HAP-1 (cell line): Measurements from ENCODE around the gene MAST2.

Experiments used
- DNase-seq, 2 experiments: peaks; one replicate each; pipeline ENCODE4 v3.0.0-alpha.2; 2016 to 2020; ENCODE audit warnings: low spot score in 2 of 2
- H3K27me3 ChIP-seq: fragments of 250-450 bp; sonication (Bioruptor Pico); 2 replicates; pipeline ENCODE4 v1.5.1; 2020; ENCODE audit warnings: low read depth, mild to moderate bottlenecking, moderate library complexity
- H3K36me3 ChIP-seq: fragments of 250-450 bp; sonication (Bioruptor Pico); replicated peaks from 2 replicates; pipeline ENCODE4 v1.5.1; 2020; ENCODE audit warnings: mild to moderate bottlenecking
- H3K4me1 ChIP-seq: fragments of 250-450 bp; sonication (Bioruptor Pico); 2 replicates; pipeline ENCODE4 v1.5.1; 2020; ENCODE audit warnings: mild to moderate bottlenecking
- H3K4me3 ChIP-seq: fragments of 250-450 bp; sonication (Bioruptor Pico); 2 replicates; pipeline ENCODE4 v1.5.1; 2020; ENCODE audit warnings: mild to moderate bottlenecking, moderate library complexity
- H3K9me3 ChIP-seq: fragments of 250-450 bp; sonication (Bioruptor Pico); 2 replicates; pipeline ENCODE4 v1.5.1; 2020; ENCODE audit warnings: mild to moderate bottlenecking, moderate library complexity
- in situ Hi-C: fragments of 300-500 bp; cut with MboI; formaldehyde crosslinking; loops from 3 replicates; pipeline ENCODE4 v1.14.3; 2020; ENCODE audit warnings: low sequenced_read_pairs, inconsistent platforms, mixed read lengths

Gene MAST2

DNA sequence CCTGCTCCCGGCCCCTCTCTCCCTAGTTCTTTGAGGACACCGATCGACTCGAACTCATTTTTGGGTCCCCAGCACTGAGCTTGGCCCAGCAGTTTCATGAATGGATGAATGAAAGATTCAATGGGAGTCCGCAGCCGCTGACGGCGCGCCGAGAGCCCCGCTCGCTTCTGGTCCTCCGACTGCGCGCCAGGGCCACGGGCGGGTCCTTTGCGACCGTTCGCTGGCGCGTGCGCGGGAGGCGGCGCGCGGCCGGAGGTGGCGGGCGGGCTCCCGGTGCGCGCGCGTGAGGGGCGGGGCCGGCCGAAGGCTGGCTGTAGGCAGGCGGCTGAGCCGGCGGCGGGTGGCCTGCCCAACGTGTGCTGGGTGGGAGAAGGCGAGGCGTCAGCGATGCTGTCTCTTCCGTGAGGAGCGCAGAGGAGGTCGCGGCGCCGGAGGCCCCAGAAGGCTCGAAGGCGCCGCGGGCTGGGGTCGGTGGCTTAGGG is at the start of gene MAST2:
Gene MAST2 (plus strand): TSS at position 314 of the 482 bp plus-strand sequence. CDS start 284 bp downstream, outside the sequence.
- Histone ChIP-seq H3K27me3 (no peaks in the 10 kb centered on the region), H3K9me3 (no peaks in the 10 kb centered on the region), H3K4me1 (peaks cover 18% of the 10 kb centered on the region), H3K36me3 (peaks cover 20% of the 10 kb centered on the region), H3K4me3 (peak within 1 kb of the TSS; percentile 67)
- in situ Hi-C loops: no loop called here
- peak; percentile 86 to 93 for DNase-seq

DNA sequence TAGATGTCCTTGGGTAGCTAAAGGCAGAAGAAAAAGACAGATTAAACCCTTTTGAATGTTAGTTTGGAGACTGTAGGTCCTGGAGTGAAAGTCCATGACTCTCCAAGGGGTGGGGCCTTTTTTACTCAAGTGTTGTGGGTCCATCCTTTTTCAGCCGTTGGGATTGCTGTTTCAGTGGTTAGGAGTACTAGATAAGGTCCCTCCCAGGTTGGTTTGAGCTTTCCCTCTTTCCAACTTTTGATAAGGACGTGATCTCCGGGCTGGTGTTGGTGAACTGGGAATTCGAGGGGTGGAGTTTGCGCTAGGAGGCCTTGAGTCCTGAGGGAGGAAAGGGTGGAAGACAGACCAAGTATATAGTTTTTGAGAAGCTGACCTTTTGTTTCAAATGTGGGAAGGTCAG is 47.7 kb upstream of the MAST2 start:
- no peaks in the 10 kb centered on the region for H3K36me3 ChIP-seq
- H3K4me3 ChIP-seq: no peak overlapping the region
- H3K9me3 ChIP-seq: peaks cover 14% of the 10 kb centered on the region
- DNase-seq: no peak
- in situ Hi-C loops: no loop called here
- peaks cover 6% of the 10 kb centered on the region; the same call in 1 of the 2 replicates for H3K4me1 ChIP-seq
- no peaks in the 10 kb centered on the region for H3K27me3 ChIP-seq

DNA sequence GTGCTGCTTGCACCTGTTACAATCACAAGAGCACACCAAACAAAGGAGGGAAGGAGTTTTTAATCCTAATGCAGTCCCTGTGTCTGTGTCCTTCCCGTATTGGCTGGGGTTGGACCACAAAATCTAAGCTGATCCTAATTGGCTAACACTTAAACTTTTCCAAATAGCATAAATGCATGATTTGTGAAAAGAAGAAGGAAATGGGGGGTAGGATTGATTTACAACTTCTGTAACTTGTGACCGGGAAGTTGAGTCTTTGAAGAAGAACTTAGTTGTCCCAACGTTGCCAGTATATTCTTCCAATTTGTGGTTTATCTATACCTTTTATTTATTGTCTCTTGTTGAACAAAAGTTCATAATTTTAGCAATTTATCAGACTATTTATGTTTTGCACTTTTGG is 41.1 kb upstream of the MAST2 start:
- Histone ChIP-seq H3K4me1 (no peaks in the 10 kb centered on the region), H3K9me3 (0 out of 2 replicates have a peak, but pooled peaks cover 2% of the 10 kb centered on the region), H3K36me3 (no peaks in the 10 kb centered on the region), H3K4me3 (no peak overlapping the region), H3K27me3 (no peaks in the 10 kb centered on the region)
- in situ Hi-C loops: no loop called here
- no peak for DNase-seq

DNA sequence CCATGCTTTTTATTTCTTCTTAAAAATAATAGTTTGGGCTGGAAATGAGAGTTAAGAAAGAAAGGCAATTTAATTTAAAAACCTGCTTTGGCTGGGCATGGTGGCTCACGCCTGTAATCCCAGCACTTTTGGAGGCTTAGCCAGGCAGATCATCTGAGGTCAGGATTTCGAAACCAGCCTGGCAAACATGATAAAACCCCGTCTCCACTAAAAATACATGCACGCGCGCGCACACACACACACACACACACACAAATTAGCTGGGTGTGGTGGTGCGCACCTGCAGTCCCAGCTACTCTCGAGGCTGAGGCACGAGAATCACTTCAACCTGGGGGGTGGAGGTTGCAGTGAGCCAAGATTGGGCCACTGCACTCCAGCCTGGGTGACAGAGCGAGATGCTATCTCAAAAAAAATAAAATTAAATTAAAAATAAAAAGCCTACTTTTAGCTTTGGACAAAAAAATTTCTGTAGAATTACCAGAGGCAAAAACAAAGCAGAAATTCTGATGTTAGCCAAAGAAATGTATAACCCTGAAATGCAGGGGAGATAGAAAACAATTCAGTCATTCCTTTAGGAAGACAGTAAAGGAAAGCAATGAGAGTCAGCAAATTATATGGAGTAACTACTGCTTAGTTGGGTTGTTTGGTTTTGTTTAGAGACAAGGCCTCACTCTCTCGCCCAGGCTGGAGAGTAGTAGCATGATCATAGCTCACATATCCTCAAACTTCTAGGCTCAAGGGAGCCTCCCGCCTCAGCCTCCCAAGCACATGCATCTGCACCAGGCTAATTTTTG is 37.2 kb upstream of the MAST2 start:
- DNase-seq: no peak
- H3K4me3 ChIP-seq: no peak overlapping the region
- no peaks in the 10 kb centered on the region for H3K36me3 ChIP-seq
- H3K9me3 ChIP-seq: 0 out of 2 replicates have a peak, but pooled peaks cover 2% of the 10 kb centered on the region
- no peaks in the 10 kb centered on the region for H3K4me1 ChIP-seq
- in situ Hi-C loops: no loop called here
- H3K27me3 ChIP-seq: no peaks in the 10 kb centered on the region

DNA sequence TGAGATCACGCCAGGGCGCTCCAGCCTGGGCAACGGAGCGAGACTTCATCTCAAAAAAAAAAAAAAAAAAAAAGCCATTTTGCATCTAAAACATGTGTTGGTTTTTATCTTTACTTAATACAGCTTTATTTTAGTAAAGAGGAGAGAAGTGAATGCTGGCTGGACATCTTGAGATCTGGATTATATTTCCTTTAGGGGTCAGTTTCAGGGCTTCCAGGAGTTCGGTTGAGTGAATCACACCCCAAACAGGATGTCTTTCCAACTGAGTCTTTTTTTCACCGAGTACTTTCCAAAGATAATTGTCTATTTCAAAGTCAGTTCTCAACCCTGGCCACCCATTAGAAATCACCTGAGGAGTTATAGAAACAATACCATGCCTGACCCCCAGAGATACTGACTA is 36.4 kb upstream of the MAST2 start:
- H3K36me3 ChIP-seq: no peaks in the 10 kb centered on the region
- H3K9me3 ChIP-seq: no peaks in the 10 kb centered on the region
- in situ Hi-C loops: no loop called here
- no peak for DNase-seq
- H3K4me3 ChIP-seq: no peak overlapping the region
- no peaks in the 10 kb centered on the region for H3K4me1 ChIP-seq
- H3K27me3 ChIP-seq: no peaks in the 10 kb centered on the region

DNA sequence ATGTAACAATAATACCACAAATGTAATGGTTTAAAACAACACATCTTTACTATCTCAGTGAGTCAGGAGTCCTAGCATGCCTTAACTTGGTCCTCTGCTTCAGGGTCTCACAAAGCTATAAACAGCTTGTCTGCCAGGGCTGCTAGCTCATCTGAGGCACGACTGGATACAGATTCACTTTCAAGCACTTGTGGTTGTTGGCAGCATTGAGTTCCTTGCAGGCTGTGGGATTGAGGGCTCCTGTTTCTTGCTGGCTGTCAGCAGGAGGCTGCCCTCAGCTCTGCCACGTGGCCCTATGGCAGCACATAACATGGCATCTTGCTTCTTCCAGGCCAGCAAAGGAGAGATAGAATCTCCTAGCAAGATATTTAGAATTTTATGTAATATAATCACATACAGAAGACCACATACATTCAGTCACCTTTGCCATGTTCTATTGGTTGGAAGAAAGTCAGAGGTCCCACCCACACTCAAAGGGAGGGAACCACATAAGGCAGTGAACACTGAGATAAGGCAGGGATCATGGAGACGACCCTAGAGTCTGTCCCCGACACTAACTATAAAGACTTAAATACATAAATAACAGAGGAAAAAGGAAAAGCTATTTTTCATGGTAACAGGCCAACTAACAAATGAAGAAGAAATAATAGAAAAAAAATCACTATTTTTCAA is 34.0 kb upstream of the MAST2 start:
- H3K36me3 ChIP-seq: no peaks in the 10 kb centered on the region

DNA sequence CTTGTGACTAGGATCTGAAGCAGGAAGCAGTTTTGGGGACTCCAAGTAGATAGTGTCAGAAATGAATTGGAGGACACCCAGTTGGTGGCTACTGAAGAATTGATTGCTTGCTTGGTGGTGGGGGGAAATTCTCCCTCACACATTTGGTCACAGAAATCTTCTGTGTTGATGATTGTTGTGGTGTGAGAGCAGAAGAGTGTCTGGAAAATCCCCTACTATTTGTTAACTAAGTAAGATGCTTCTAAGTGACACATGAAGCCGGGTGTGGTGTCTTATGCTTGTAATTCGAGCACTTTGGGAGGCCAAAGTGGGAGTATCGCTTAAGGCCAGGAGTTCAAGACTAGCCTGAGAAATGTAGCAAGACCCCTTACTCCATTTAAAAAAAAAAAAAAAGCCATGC is 30.4 kb upstream of the MAST2 start:
- Histone ChIP-seq H3K27me3 (no peaks in the 10 kb centered on the region), H3K9me3 (no peaks in the 10 kb centered on the region), H3K4me3 (no peak overlapping the region), H3K4me1 (no peaks in the 10 kb centered on the region), H3K36me3 (no peaks in the 10 kb centered on the region)
- in situ Hi-C loops: no loop called here
- no peak for DNase-seq

More for the DNA sequence above, 34.0 kb upstream of the MAST2 start:
- no peak overlapping the region for H3K4me3 ChIP-seq
- H3K4me1 ChIP-seq: no peaks in the 10 kb centered on the region
- H3K9me3 ChIP-seq: no peaks in the 10 kb centered on the region
- in situ Hi-C loops: no loop called here
- no peaks in the 10 kb centered on the region for H3K27me3 ChIP-seq
- DNase-seq: no peak

DNA sequence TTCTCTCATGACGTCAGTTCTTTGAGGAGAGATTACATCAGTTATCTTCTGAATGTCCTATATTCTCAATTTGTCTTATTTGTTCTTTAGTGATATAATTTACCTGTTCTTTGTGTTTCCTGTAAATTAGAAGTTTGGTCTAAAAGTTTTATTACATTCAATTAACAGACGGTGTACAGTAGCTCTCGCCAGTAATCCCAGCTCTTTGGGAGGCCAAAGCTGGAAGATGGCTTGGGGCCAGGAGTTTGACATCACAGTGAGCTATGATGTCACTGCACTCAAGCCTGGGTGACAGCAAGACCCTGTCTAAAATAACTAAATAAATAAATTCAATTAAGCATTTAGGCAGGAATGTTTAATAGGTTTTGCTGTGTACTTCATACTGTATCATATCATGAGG is 27.6 kb upstream of the MAST2 start:
- H3K4me1 ChIP-seq: no peaks in the 10 kb centered on the region
- in situ Hi-C loops: no loop called here
- no peaks in the 10 kb centered on the region for H3K36me3 ChIP-seq
- H3K27me3 ChIP-seq: no peaks in the 10 kb centered on the region
- DNase-seq: no peak
- no peaks in the 10 kb centered on the region for H3K9me3 ChIP-seq
- no peak overlapping the region for H3K4me3 ChIP-seq

DNA sequence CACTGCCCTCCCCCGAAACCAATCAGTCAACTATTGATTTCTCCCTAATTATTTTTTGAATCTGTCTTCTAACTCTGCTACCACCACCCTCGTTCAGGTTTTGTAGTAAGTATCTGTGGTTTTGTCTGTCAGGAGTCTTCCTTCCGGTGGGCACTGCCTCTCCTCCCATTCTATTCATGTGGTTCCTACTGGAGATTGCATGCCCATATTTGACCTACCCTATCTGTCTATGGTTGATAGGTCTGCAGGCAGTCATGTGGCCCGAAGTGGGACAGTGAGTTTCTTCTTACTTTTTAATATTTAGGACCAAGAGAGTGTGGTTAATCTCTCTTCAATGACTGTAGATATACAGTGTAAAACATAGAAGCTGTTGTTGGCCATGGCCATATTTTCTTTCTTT is 17.8 kb upstream of the MAST2 start:
- no peaks in the 10 kb centered on the region for H3K36me3 ChIP-seq
- in situ Hi-C loops: no loop called here
- no peak for DNase-seq
- no peaks in the 10 kb centered on the region for H3K9me3 ChIP-seq
- H3K4me1 ChIP-seq: no peaks in the 10 kb centered on the region
- no peaks in the 10 kb centered on the region for H3K27me3 ChIP-seq
- no peak overlapping the region for H3K4me3 ChIP-seq

DNA sequence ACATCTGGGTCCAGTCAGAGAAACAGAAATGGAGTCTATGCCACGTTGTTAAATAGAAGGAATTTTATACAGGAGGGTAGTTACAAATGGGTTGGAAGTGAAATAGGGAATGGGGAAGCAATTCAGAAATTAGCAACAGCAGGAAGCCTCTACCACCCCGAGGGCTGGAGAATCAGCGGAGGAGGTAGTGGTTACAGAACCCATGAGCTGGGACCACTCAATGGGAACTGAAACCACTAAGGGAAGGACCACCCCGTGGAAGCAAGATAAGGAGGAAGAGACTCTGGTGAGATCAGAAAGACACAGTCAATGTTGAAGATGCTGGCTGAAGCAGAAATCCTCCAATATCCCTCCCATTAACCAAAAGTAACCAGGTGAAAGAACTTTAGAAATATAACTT is 15.5 kb upstream of the MAST2 start:
- no peak for DNase-seq
- H3K4me1 ChIP-seq: peaks cover 9% of the 10 kb centered on the region
- no peaks in the 10 kb centered on the region for H3K9me3 ChIP-seq
- H3K36me3 ChIP-seq: no peaks in the 10 kb centered on the region
- no peaks in the 10 kb centered on the region for H3K27me3 ChIP-seq
- no peak overlapping the region for H3K4me3 ChIP-seq
- in situ Hi-C loops: no loop called here

DNA sequence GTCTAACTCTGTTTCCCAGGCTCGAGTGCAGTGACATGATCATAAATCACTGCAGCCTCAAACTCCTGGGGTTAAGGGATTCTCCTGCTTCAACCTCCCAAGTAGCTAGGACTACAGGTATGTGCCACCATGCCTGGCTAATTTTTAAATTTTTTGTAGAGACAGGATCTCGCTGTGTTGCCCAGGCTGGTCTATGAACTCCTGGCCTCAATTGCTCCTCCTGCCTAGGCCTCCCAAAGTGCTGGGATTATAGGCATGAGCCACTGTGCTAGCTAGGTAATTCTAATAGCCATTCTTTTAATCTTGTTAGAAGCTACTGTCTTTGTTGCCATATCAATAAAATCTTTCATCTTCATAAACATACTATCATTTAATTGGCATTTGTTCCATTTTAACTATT is 13.8 kb upstream of the MAST2 start:
- H3K27me3 ChIP-seq: no peaks in the 10 kb centered on the region
- DNase-seq: no peak
- H3K9me3 ChIP-seq: no peaks in the 10 kb centered on the region
- no peaks in the 10 kb centered on the region for H3K36me3 ChIP-seq
- peaks cover 12% of the 10 kb centered on the region for H3K4me1 ChIP-seq
- in situ Hi-C loops: no loop called here
- no peak overlapping the region for H3K4me3 ChIP-seq

DNA sequence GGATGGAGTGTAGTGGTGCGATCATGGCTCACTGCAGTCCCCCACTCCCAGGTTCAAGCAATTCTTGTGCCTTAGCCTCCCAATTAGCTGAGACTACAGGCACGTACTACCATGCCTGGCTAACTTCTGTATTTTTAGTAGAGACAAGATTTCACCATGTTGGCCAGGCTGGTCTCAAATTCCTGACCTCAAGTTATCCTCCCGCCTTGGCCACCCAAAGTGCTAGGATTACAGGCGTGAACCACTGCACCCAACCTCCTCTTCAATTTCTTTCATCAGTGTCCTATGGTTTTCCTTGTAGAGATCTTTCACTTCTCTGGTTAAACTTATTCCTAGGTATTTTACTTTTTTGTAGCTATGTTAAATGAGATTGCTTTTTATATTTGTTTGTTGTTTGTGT is 10.7 kb upstream of the MAST2 start:
- DNase-seq: no peak
- in situ Hi-C loops: no loop called here
- peaks cover 25% of the 10 kb centered on the region for H3K4me1 ChIP-seq
- no peaks in the 10 kb centered on the region for H3K36me3 ChIP-seq
- H3K9me3 ChIP-seq: no peaks in the 10 kb centered on the region
- H3K27me3 ChIP-seq: no peaks in the 10 kb centered on the region
- no peak overlapping the region for H3K4me3 ChIP-seq

DNA sequence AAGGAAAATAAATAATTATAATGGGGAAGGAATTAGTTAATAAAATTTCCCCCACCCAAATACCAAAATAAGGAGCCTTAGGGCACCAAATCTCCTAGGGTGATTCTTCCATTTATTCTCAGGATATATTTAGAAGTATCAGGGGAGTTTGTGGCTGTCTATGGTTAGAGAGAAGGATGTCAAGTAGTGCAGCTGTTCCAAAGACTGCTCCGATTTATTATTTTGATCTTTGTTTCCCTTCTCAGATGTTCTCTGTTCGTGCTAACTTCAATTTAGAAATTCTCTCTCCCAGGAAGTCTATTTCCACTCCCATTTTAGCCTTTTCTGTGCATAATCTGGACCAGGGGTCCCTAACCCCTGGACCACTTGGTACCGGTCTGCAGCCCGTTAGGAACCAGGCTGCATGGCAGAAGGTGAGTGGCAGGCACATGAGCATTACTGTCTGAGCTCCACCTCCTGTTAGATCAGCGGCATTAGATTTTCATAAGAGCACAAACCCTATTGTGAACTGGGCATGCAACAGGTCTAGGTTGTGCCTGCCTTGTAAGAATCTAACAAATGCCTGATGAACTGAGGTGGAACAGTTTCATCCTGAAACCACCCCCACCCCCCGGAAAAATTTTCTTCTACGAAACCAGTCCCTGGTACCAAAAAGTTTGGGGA is 9.3 kb upstream of the MAST2 start:
- H3K4me1 ChIP-seq: peaks cover 30% of the 10 kb centered on the region
- no peak for DNase-seq
- in situ Hi-C loops: no loop called here
- no peaks in the 10 kb centered on the region for H3K27me3 ChIP-seq
- H3K9me3 ChIP-seq: no peaks in the 10 kb centered on the region
- no peaks in the 10 kb centered on the region for H3K36me3 ChIP-seq
- no peak overlapping the region for H3K4me3 ChIP-seq

DNA sequence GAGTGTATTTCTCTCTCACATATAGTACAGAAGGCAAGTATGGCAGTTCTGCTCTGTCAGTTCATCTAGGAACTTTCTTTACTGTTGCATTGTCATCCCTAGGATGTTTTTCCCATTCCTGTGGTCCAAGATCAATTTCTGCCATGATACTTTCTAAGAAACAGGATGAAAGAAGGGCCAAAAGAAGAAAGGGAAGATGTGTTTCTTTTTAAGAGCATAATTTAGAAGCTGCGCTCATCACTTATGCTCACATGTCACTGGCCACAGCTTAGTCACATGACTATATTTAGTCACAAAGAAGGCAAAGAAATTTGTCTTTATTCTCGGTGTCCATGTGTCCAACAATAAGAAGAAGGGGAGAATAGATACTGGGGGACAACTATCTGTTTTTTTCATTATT is 7.0 kb upstream of the MAST2 start:
- H3K36me3 ChIP-seq: no peaks in the 10 kb centered on the region
- no peak for DNase-seq
- no peaks in the 10 kb centered on the region for H3K9me3 ChIP-seq
- in situ Hi-C loops: no loop called here
- peaks cover 24% of the 10 kb centered on the region for H3K4me1 ChIP-seq
- no peak overlapping the region for H3K4me3 ChIP-seq
- H3K27me3 ChIP-seq: no peaks in the 10 kb centered on the region
